ENCODE results near the gene UNCX.

UNCX gene

GRCh38 chr7:1233333-1234048, 819 bp downstream of the UNCX start:
- TF ChIP-seq CTCF (IDR thresholded peaks at IDR 0.05): no peak

- no peak for TF ChIP-seq CTCF (IDR thresholded peaks at IDR 0.05)
Measured at GRCh38 chr7:1234049-1234880, 1.6 kb downstream of the UNCX start.

GRCh38 chr7:1234881-1235500, 2.3 kb downstream of the UNCX start:
- no peak for TF ChIP-seq CTCF (IDR thresholded peaks at IDR 0.05)

- TF ChIP-seq CTCF (IDR thresholded peaks at IDR 0.05): no peak
Measured at GRCh38 chr7:1235501-1236131, 2.9 kb downstream of the UNCX start.

- TF ChIP-seq CTCF (IDR thresholded peaks at IDR 0.05): no peak
Measured at GRCh38 chr7:1236132-1236661, 3.5 kb downstream of the UNCX start.

- TF ChIP-seq CTCF (IDR thresholded peaks at IDR 0.05): no peak
Measured at GRCh38 chr7:1236831-1237701, 4.4 kb downstream of the UNCX start.
